Neural crest cell (in vitro differentiated cells): ENCODE data around the gene VPS37B. TPM values are rescaled to one million over a fixed set of nuclear protein-coding genes. Genes with fewer than 3 reads are reported as not detected.

ENCODE experiments used
- DNase-seq: peaks from one replicate; pipeline ENCODE4 v3.0.0; 2021; ENCODE audit warnings: low read depth, mixed read lengths, low spot score
- H3K27ac Mint-ChIP-seq: one replicate; pipeline ENCODE4 v1.8.0; 2021; ENCODE audit warnings: mild to moderate bottlenecking, mixed read lengths; ENCODE audit not compliant: unreplicated experiment
- H3K27me3 Mint-ChIP-seq: 2 replicates; pipeline ENCODE4 v1.8.0; 2021; ENCODE audit warnings: low read depth, mild to moderate bottlenecking, mixed read lengths
- H3K36me3 Mint-ChIP-seq: 2 replicates; pipeline ENCODE4 v1.8.0; 2021; ENCODE audit warnings: low read depth, mild to moderate bottlenecking, mixed read lengths
- H3K4me1 Mint-ChIP-seq: 2 replicates; pipeline ENCODE4 v1.8.0; 2021; ENCODE audit warnings: mixed read lengths
- H3K4me3 Mint-ChIP-seq: one replicate; pipeline ENCODE4 v1.8.0; 2021; ENCODE audit warnings: mild to moderate bottlenecking, mixed read lengths
- H3K9me3 Mint-ChIP-seq: 2 replicates; pipeline ENCODE4 v1.8.0; 2021; ENCODE audit warnings: mixed read lengths
- CTCF ChIP-seq: fragments of 200-600 bp; sonication (generic); conservative IDR thresholded peaks from 2 replicates; pipeline ENCODE4 v1.5.0; 2021; ENCODE audit warnings: antibody characterized with exemption, mild to moderate bottlenecking
- total RNA-seq: library from RNA; stranded (reverse); gene quantifications from 2 replicates; pipeline ENCODE4 v1.2.1, GENCODE V29; 2021

VPS37B gene
- total RNA-seq, 1 donor from 2014 or later = 41.5 TPM

- peaks cover 40% of the 10 kb centered on the region for H3K27me3 Mint-ChIP-seq
- no peak overlapping the region for H3K27ac Mint-ChIP-seq
- no peaks in the 10 kb centered on the region for H3K36me3 Mint-ChIP-seq
- DNase-seq = no peak
- no peak for TF ChIP-seq CTCF
- no peaks in the 10 kb centered on the region for H3K9me3 Mint-ChIP-seq
- peak overlapping the region; percentile 89 for H3K4me3 Mint-ChIP-seq
- H3K4me1 Mint-ChIP-seq = peaks cover 47% of the 10 kb centered on the region
Observed at GRCh38 chr12:122837306-122838265, 58.3 kb downstream of the VPS37B start.

GRCh38 chr12:122836027-122836921 is 59.6 kb downstream of the VPS37B start:
- H3K4me1 Mint-ChIP-seq = peaks cover 34% of the 10 kb centered on the region
- H3K27ac Mint-ChIP-seq = no peak overlapping the region
- peak overlapping the region; percentile 89 for H3K4me3 Mint-ChIP-seq

GRCh38 chr12:122835750-122836026 is 60.2 kb downstream of the VPS37B start:
- Mint-ChIP-seq H3K27me3 (peaks cover 42% of the 10 kb centered on the region), H3K9me3 (no peaks in the 10 kb centered on the region), H3K36me3 (no peaks in the 10 kb centered on the region), H3K4me1 (peaks cover 32% of the 10 kb centered on the region), H3K27ac (no peak overlapping the region), H3K4me3 (peak overlapping the region; percentile 89)
- no peak for DNase-seq
- TF ChIP-seq CTCF = no peak

More at GRCh38 chr12:122836027-122836921, 59.6 kb downstream of the VPS37B start:
- H3K9me3 Mint-ChIP-seq = no peaks in the 10 kb centered on the region
- no peak for TF ChIP-seq CTCF
- peaks cover 40% of the 10 kb centered on the region for H3K27me3 Mint-ChIP-seq
- H3K36me3 Mint-ChIP-seq = no peaks in the 10 kb centered on the region
- DNase-seq = no peak

GRCh38 chr12:122834921-122835749 is 60.8 kb downstream of the VPS37B start, which contains the start of gene HIP1R:
Gene HIP1R (plus strand): TSS chr12:122835457. CDS start chr12:122835551, 94 bp downstream.
- peaks cover 43% of the 10 kb centered on the region for H3K27me3 Mint-ChIP-seq
- no peaks in the 10 kb centered on the region for H3K36me3 Mint-ChIP-seq
- no peaks in the 10 kb centered on the region for H3K9me3 Mint-ChIP-seq
- peak; percentile 34 for DNase-seq
- H3K4me1 Mint-ChIP-seq = peaks cover 32% of the 10 kb centered on the region
- H3K4me3 Mint-ChIP-seq = peak within 1 kb of the TSS; percentile 90
- no peak for TF ChIP-seq CTCF
- peak within 1 kb of the TSS; percentile 16 for H3K27ac Mint-ChIP-seq
